Keratinocyte (primary cell): ENCODE results near the gene MANBA.

Source experiments
- CTCF ChIP-seq, 3 experiments: IDR thresholded peaks in 1 of 3; conservative IDR thresholded peaks in 1 of 3; optimal IDR thresholded peaks in 1 of 3; 2 replicates in 2 of 3; 3 replicates in 1 of 3; pipeline versions ENCODE3 to v1.5.1; 2011; ENCODE audit warnings: low read length in 3 of 3, mild to moderate bottlenecking in 3 of 3, moderate library complexity in 2 of 3, control low read depth in 1 of 3, inconsistent platforms in 1 of 3; ENCODE audit not compliant: insufficient read depth in 2 of 3; ENCODE audit errors: extremely low read depth in 1 of 3
- EZH2 ChIP-seq: IDR thresholded peaks from one replicate; pipeline ENCODE4 v1.6.1; 2012; ENCODE audit warnings: inconsistent platforms, mild to moderate bottlenecking, low read length, moderate library complexity

GRCh38 chr4:102639598-102639997 lies 121.2 kb downstream of the MANBA start:
- TF ChIP-seq EZH2: no peak
- TF ChIP-seq CTCF (optimal IDR thresholded peaks at IDR 0.05 in 1 of 3, IDR thresholded peaks at IDR 0.05 in 1 of 3, conservative IDR thresholded peaks at IDR 0.05 in 1 of 3; ENCODE audit: extremely low read depth in 1 of 3, insufficient read depth in 2 of 3, low read length in 3 of 3): no peak
